IMR-90 (cell line): ENCODE measurements around the gene GPX6. TPM values are rescaled to one million over a fixed set of nuclear protein-coding genes. Genes with fewer than 3 reads are reported as not detected.
A peak's percentile ranks its signal among the peaks of the same experiment; 100 is the strongest.

Experiments used
- ATAC-seq: fragments of 200-7000 bp; cut with Tn5 transposase; 2 replicates; pipeline ENCODE4 v1.9.1; 2020; ENCODE audit warnings: low read depth, mild to moderate bottlenecking, moderate library complexity
- BruUV-seq: library from RNA; stranded (reverse); fragments of 400-500 nt; replicated peaks from 2 replicates; lab custom pipeline; 2021; lab: Mats Ljungman, UMichigan
- CTCF ChIA-PET: fragments of 300-600 bp; formaldehyde crosslinking; extraction: SDS; loops from one replicate; lab custom pipeline; 2021; ENCODE audit warnings: antibody characterized with exemption; lab: Yijun Ruan, JAX
- POLR2A ChIA-PET: fragments of 300-600 bp; sonication (Branson Sonifier 250); formaldehyde crosslinking; loops from one replicate; lab custom pipeline; 2022; ENCODE audit warnings: antibody characterized with exemption; ENCODE audit not compliant: unreplicated experiment; lab: Charles Lee
- DNase-seq: peaks from one replicate; pipeline ENCODE4 v3.0.0; 2013
- H2AFZ ChIP-seq: replicated peaks from 2 replicates; pipeline ENCODE3; 2013; ENCODE audit warnings: low read length, mild to moderate bottlenecking; ENCODE audit not compliant: poor library complexity
- H2AK5ac ChIP-seq: 2 replicates; pipeline ENCODE4 v1.6.1; 2013; ENCODE audit warnings: low read depth, low read length, inconsistent platforms
- H2AK9ac ChIP-seq: replicated peaks from 2 replicates; pipeline ENCODE3; 2013; ENCODE audit warnings: mild to moderate bottlenecking, low read depth, low read length, moderate library complexity; ENCODE audit not compliant: poor library complexity
- H2BK120ac ChIP-seq: 2 replicates; pipeline ENCODE4 v1.6.1; 2013; ENCODE audit warnings: low read depth, low read length, inconsistent platforms
- H2BK15ac ChIP-seq: 3 replicates; pipeline ENCODE4 v1.6.1; 2013; ENCODE audit warnings: low read depth, low read length, inconsistent platforms
- H2BK20ac ChIP-seq: 2 replicates; pipeline ENCODE4 v1.6.1; 2013; ENCODE audit warnings: low read depth, mild to moderate bottlenecking, inconsistent platforms, low read length, moderate library complexity
- H2BK5ac ChIP-seq: 2 replicates; pipeline ENCODE4 v1.6.1; 2013; ENCODE audit warnings: mild to moderate bottlenecking, low read depth, low read length, inconsistent platforms; ENCODE audit not compliant: poor library complexity, severe bottlenecking
- H3K14ac ChIP-seq: replicated peaks from 2 replicates; pipeline ENCODE4 v1.6.1; 2013; ENCODE audit warnings: low read depth, low read length, inconsistent platforms
- H3K18ac ChIP-seq: 2 replicates; pipeline ENCODE4 v1.6.1; 2013; ENCODE audit warnings: low read depth, low read length, control low read depth
- H3K23ac ChIP-seq: 2 replicates; pipeline ENCODE4 v1.6.1; 2013; ENCODE audit warnings: low read depth, low read length, inconsistent platforms
- H3K27ac ChIP-seq: 2 replicates; pipeline ENCODE4 v1.5.1; 2013; ENCODE audit warnings: mild to moderate bottlenecking, control low read depth, low read length; ENCODE audit not compliant: insufficient read depth
- H3K27me3 ChIP-seq: 2 replicates; pipeline ENCODE4 v1.6.1; 2013; ENCODE audit warnings: low read length; ENCODE audit not compliant: control insufficient read depth, insufficient read depth
- H3K36me3 ChIP-seq: 2 replicates; pipeline ENCODE4 v1.6.1; 2013; ENCODE audit warnings: low read length, mixed read lengths; ENCODE audit not compliant: control insufficient read depth, insufficient read depth
- H3K4ac ChIP-seq: 2 replicates; pipeline ENCODE4 v1.6.1; 2013; ENCODE audit warnings: low read depth, low read length, inconsistent platforms
- H3K4me1 ChIP-seq: 2 replicates; pipeline ENCODE4 v1.6.1; 2013; ENCODE audit warnings: low read length, mixed read lengths; ENCODE audit not compliant: control insufficient read depth, insufficient read depth
- H3K4me2 ChIP-seq: 2 replicates; pipeline ENCODE4 v1.6.1; 2013; ENCODE audit warnings: low read depth, mild to moderate bottlenecking, control low read depth, low read length, moderate library complexity
- H3K4me3 ChIP-seq: 2 replicates; pipeline ENCODE4 v1.5.1; 2013; ENCODE audit warnings: low read depth, mild to moderate bottlenecking, control low read depth, low read length, moderate library complexity; ENCODE audit not compliant: insufficient read depth
- H3K56ac ChIP-seq: 2 replicates; pipeline ENCODE4 v1.6.1; 2013; ENCODE audit warnings: low read length, inconsistent platforms; ENCODE audit not compliant: insufficient read depth; ENCODE audit errors: extremely low read depth
- H3K79me1 ChIP-seq, 2 experiments: 2 replicates each; pipeline ENCODE4 v1.6.1; 2013; ENCODE audit warnings: low read length in 2 of 2, inconsistent platforms in 1 of 2, low read depth in 1 of 2
- H3K9ac ChIP-seq: 2 replicates; pipeline ENCODE4 v1.6.1; 2013; ENCODE audit warnings: low read depth, low read length, control low read depth
- H3K9me1 ChIP-seq: 2 replicates; pipeline ENCODE4 v1.6.1; 2013; ENCODE audit warnings: low read length, inconsistent platforms; ENCODE audit not compliant: insufficient read depth
- H3K9me3 ChIP-seq: 2 replicates; pipeline ENCODE4 v1.6.1; 2013; ENCODE audit warnings: low read length; ENCODE audit not compliant: control insufficient read depth, insufficient read depth
- H4K20me1 ChIP-seq: 2 replicates; pipeline ENCODE4 v1.6.1; 2013; ENCODE audit warnings: low read length, inconsistent platforms; ENCODE audit not compliant: insufficient read depth
- H4K5ac ChIP-seq: 2 replicates; pipeline ENCODE4 v1.6.1; 2013; ENCODE audit warnings: mild to moderate bottlenecking, low read depth, low read length, control low read depth
- H4K8ac ChIP-seq, 2 experiments: 2 replicates each; pipeline ENCODE4 v1.6.1; 2013; ENCODE audit warnings: low read depth in 2 of 2, low read length in 2 of 2, control low read depth in 1 of 2, inconsistent platforms in 1 of 2
- H4K91ac ChIP-seq: 2 replicates; pipeline ENCODE4 v1.6.1; 2013; ENCODE audit warnings: low read depth, low read length, inconsistent platforms; ENCODE audit not compliant: insufficient read depth
- RFX5 ChIP-seq: IDR thresholded peaks from 2 replicates; pipeline ENCODE4 v1.8.0; 2012; ENCODE audit warnings: low read depth, mild to moderate bottlenecking, low read length, moderate library complexity
- WGBS, 2 experiments: methylation state at CpG; one replicate each; pipeline versions ENCODE4 v1.1.5 to v1.1.7; 2013; ENCODE audit warnings: missing lambda C conversion rate in 2 of 2; ENCODE audit not compliant: insufficient read length in 1 of 2; ENCODE audit errors: extremely low coverage in 2 of 2; 5-methylcytosine and 5-hydroxymethylcytosine counted together
- dilution Hi-C: fragments of 300-500 bp; cut with HindIII; formaldehyde crosslinking; loops from one replicate; pipeline ENCODE4 v1.14.3; 2018; ENCODE audit warnings: low sequenced_read_pairs; ENCODE audit not compliant: unreplicated experiment
- in situ Hi-C: fragments of 300-500 bp; cut with MboI; formaldehyde crosslinking; loops from 3 replicates; pipeline ENCODE4 v1.14.3; 2019; ENCODE audit warnings: low sequenced_read_pairs, inconsistent platforms, mixed read lengths
- intact Hi-C: fragments of 100-400 bp; cut with micrococcal nuclease; formaldehyde crosslinking; loops from 2 replicates; pipeline ENCODE4 v1.10.0; 2022
- polyA plus RNA-seq, 3 experiments: library from polyadenylated mRNA; depleted of rRNA; stranded (reverse); fragments of >200 nt; gene quantifications; 2 replicates each; pipeline ENCODE4 v1.2.3, GENCODE V29; 2012; ENCODE audit warnings: low replicate concordance in 1 of 3
- total RNA-seq: library from RNA; depleted of rRNA; stranded (reverse); fragments of >200 nt; gene quantifications from 2 replicates; pipeline ENCODE4 v1.2.3, GENCODE V29; 2012
- TF ChIP-seq, protein P1 (sequence below): fragments of 150-350 bp; IDR thresholded peaks from 2 replicates; pipeline ENCODE4 v1.6.1; 2017; ENCODE audit warnings: mild to moderate bottlenecking, antibody characterized with exemption, low read length, low read depth

The GPX6 gene
- total and polyA plus RNA-seq, 2 of the 4 experiments (the other 2 are of a cell fraction) = not detected

DNA sequence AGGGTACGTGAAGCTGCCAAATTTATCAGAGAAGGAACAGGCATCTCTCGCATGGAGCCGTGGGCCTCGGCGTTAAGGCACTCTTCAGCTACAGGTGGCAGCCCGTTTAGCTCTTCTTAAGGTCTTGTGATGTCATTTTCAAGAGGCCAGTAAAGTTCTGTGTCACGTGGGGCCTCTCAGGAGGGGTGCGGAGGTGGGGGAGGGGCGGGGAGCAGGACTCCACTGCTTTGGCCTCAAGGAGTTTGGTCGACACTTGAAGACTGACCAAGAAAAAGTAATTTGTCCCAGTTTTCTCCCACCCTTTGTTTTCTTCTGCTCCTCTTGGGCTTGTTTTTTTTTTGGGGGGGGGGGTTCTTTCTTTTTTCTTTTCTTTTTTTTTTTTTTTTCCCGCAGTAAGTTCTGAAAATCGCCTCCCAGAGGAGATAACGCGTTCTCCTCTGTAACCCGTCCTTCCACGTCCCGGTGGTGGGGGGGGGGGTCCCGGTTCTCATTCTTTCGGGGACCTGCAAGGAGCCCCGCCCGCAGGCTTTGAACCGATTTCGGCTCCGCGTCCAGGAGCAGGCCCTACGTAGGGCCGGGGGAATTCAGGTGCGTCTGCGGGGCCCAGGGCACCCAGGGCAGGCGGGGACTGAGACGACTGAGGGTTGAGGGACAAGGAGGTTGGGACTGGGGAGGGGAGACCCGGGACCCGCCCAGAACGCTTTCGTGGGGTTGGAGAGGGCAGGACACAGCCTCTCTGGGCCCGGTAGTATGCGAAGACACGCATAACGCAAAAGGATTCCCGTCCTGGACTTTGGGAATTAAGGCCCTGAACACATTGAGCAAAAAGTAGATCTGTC, 26.0 kb downstream of the GPX6 start:
- dilution Hi-C loops (no loop called here), intact Hi-C loops (loop anchor here (2.0 to 5.0 kb wide), 4 partner anchors 15 to 1012 kb away; no protein-coding TSS in a partner anchor), in situ Hi-C loops (no loop called here)
- H4K20me1 ChIP-seq = no peaks in the 10 kb centered on the region
- H2AFZ ChIP-seq = peak overlapping the region; percentile 92
- no peak overlapping the region for H2AK5ac ChIP-seq
- no peaks in the 10 kb centered on the region for H3K36me3 ChIP-seq
- H3K56ac ChIP-seq = no peak overlapping the region
- no peak overlapping the region for H3K14ac ChIP-seq
- ChIA-PET CTCF (interaction anchor here (0.6 to 0.7 kb wide), 2 partner anchors 12 to 54 kb away, joined by 3 read pairs; no protein-coding TSS in a partner anchor), POLR2A (no interaction called here)
- H2BK5ac ChIP-seq = no peak overlapping the region
- H4K91ac ChIP-seq = no peak overlapping the region
- no peaks in the 10 kb centered on the region for H3K79me1 ChIP-seq
- H3K27ac ChIP-seq = no peak overlapping the region; the same call in 1 of the 2 replicates
- no TSS peak for BruUV-seq
- H4K8ac ChIP-seq = peak overlapping the region; percentile 37; a peak in 2 of 4 replicates
- H2BK20ac ChIP-seq = no peak overlapping the region
- peak overlapping the region; percentile 49 for H4K5ac ChIP-seq
- H3K18ac ChIP-seq = 0 out of 2 replicates have a peak overlapping the region, but pooled peaks have one; percentile 5
- TF ChIP-seq, protein P1, sequence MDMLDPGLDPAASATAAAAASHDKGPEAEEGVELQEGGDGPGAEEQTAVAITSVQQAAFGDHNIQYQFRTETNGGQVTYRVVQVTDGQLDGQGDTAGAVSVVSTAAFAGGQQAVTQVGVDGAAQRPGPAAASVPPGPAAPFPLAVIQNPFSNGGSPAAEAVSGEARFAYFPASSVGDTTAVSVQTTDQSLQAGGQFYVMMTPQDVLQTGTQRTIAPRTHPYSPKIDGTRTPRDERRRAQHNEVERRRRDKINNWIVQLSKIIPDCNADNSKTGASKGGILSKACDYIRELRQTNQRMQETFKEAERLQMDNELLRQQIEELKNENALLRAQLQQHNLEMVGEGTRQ = peak; percentile 88
- TF ChIP-seq RFX5 = no peak
- no peak overlapping the region for H2BK120ac ChIP-seq
- H2BK15ac ChIP-seq = no peak overlapping the region
- H3K4me2 ChIP-seq = peak overlapping the region; percentile 91
- no peak overlapping the region for H2AK9ac ChIP-seq
- no peaks in the 10 kb centered on the region; the same call in 1 of the 2 replicates for H3K27me3 ChIP-seq
- H3K9me1 ChIP-seq = no peaks in the 10 kb centered on the region
- no peaks in the 10 kb centered on the region for H3K4me1 ChIP-seq
- H3K4ac ChIP-seq = no peak overlapping the region
- ATAC-seq = peak; percentile 90
- 4% methylated on average over 7 of the region's 40 CpGs; no CpG with 5 or more reads in 1 of the 2 experiments for WGBS, 2 experiments
- no peak overlapping the region for H3K23ac ChIP-seq
- H3K9me3 ChIP-seq = no peaks in the 10 kb centered on the region
- H3K4me3 ChIP-seq = peak overlapping the region; percentile 58
- DNase-seq = peak; percentile 74
- peak overlapping the region; percentile 50 for H3K9ac ChIP-seq
